ENCODE data around the gene ARFIP1. TPM values are rescaled to one million over a fixed set of nuclear protein-coding genes. Genes with fewer than 3 reads are reported as not detected.
"Not testable (repeated sequence)": the region's sequence is repeated elsewhere in the genome, so short reads cannot be mapped to it uniquely, and the experiment has no call there.

Gene ARFIP1
- total RNA-seq, 2 experiments from 2014 or later, result 5.0 to 5.1 TPM

- Mint-ChIP-seq H3K27me3 (ENCODE audit: low read depth) (no peaks in the 10 kb centered on the region), H3K9me3 (peaks cover 13% of the 10 kb centered on the region), H3K27ac (no peak overlapping the region), H3K4me1 (ENCODE audit: low read depth) (peaks cover 16% of the 10 kb centered on the region), H3K4me3 (no peak overlapping the region), H3K36me3 (ENCODE audit: low read depth) (peaks cover 9% of the 10 kb centered on the region)
- intact Hi-C loops (cut with micrococcal nuclease), result loop anchor here (5.0 kb wide), 1 partner anchor 906 kb away; no protein-coding TSS in a partner anchor
- CTCF ChIA-PET, result interaction anchor here (1.1 to 1.6 kb wide), 4 partner anchors 232 to 292 kb away, joined by 3 to 6 read pairs (median 4); no protein-coding TSS in a partner anchor
- no peak for DNase-seq
These were observed 71.5 kb downstream of the ARFIP1 start for GRCh38 chr4:152851226-152851625.

GRCh38 chr4:152853293-152853692 is 73.5 kb downstream of the ARFIP1 start:
- intact Hi-C loops (cut with micrococcal nuclease), result loop anchor here (5.0 kb wide), 1 partner anchor 904 kb away; no protein-coding TSS in a partner anchor
- Mint-ChIP-seq H3K9me3 (peaks cover 13% of the 10 kb centered on the region), H3K4me3 (no peak overlapping the region), H3K27me3 (ENCODE audit: low read depth) (no peaks in the 10 kb centered on the region), H3K36me3 (ENCODE audit: low read depth) (peaks cover 9% of the 10 kb centered on the region), H3K4me1 (ENCODE audit: low read depth) (peaks cover 15% of the 10 kb centered on the region), H3K27ac (no peak overlapping the region)
- no peak for DNase-seq
- CTCF ChIA-PET, result no interaction called here

- CTCF ChIA-PET; H3K36me3 Mint-ChIP-seq (ENCODE audit: low read depth); DNase-seq: not testable (repeated sequence)
These were observed 74.3 kb downstream of the ARFIP1 start for GRCh38 chr4:152854016-152854415.

GRCh38 chr4:152856960-152857359 is 77.2 kb downstream of the ARFIP1 start:
- Mint-ChIP-seq H3K9me3 (peaks cover 13% of the 10 kb centered on the region), H3K4me1 (ENCODE audit: low read depth) (no peaks in the 10 kb centered on the region), H3K4me3 (no peak overlapping the region), H3K36me3 (ENCODE audit: low read depth) (peaks cover 9% of the 10 kb centered on the region), H3K27ac (no peak overlapping the region), H3K27me3 (ENCODE audit: low read depth) (no peaks in the 10 kb centered on the region)
- CTCF ChIA-PET, result no interaction called here
- no peak for DNase-seq
- intact Hi-C loops (cut with micrococcal nuclease), result no loop called here

More at GRCh38 chr4:152854016-152854415, 74.3 kb downstream of the ARFIP1 start:
- Mint-ChIP-seq H3K9me3 (peaks cover 13% of the 10 kb centered on the region), H3K4me1 (ENCODE audit: low read depth) (peaks cover 15% of the 10 kb centered on the region)
- intact Hi-C loops (cut with micrococcal nuclease), result loop anchor here (5.0 kb wide), 1 partner anchor 903 kb away; no protein-coding TSS in a partner anchor
- H3K27me3 Mint-ChIP-seq (ENCODE audit: low read depth); H3K27ac Mint-ChIP-seq; H3K4me3 Mint-ChIP-seq: not testable (repeated sequence)

- Mint-ChIP-seq H3K4me1 (ENCODE audit: low read depth) (no peaks in the 10 kb centered on the region), H3K27me3 (ENCODE audit: low read depth) (no peaks in the 10 kb centered on the region), H3K36me3 (ENCODE audit: low read depth) (peaks cover 3% of the 10 kb centered on the region), H3K27ac (no peak overlapping the region), H3K4me3 (no peak overlapping the region), H3K9me3 (peaks cover 4% of the 10 kb centered on the region)
- CTCF ChIA-PET, result no interaction called here
- no peak for DNase-seq
- intact Hi-C loops (cut with micrococcal nuclease), result no loop called here
These were observed 79.2 kb downstream of the ARFIP1 start for GRCh38 chr4:152858934-152859333.

GRCh38 chr4:152860046-152860445 is 80.3 kb downstream of the ARFIP1 start:
- H3K36me3 Mint-ChIP-seq (ENCODE audit: low read depth), result no peaks in the 10 kb centered on the region
- no peak for DNase-seq
- intact Hi-C loops (cut with micrococcal nuclease), result no loop called here
- no peaks in the 10 kb centered on the region for H3K4me1 Mint-ChIP-seq (ENCODE audit: low read depth)
- no peak overlapping the region for H3K27ac Mint-ChIP-seq
- no peaks in the 10 kb centered on the region for H3K9me3 Mint-ChIP-seq
- H3K4me3 Mint-ChIP-seq, result no peak overlapping the region
- CTCF ChIA-PET, result no interaction called here
- H3K27me3 Mint-ChIP-seq (ENCODE audit: low read depth), result no peaks in the 10 kb centered on the region

- no peak for DNase-seq
- intact Hi-C loops (cut with micrococcal nuclease), result no loop called here
- H3K9me3 Mint-ChIP-seq, result no peaks in the 10 kb centered on the region
- no peak overlapping the region for H3K27ac Mint-ChIP-seq
- H3K4me1 Mint-ChIP-seq (ENCODE audit: low read depth), result no peaks in the 10 kb centered on the region
- no peak overlapping the region for H3K4me3 Mint-ChIP-seq
- CTCF ChIA-PET, result no interaction called here
- peaks cover 3% of the 10 kb centered on the region for H3K36me3 Mint-ChIP-seq (ENCODE audit: low read depth)
- no peaks in the 10 kb centered on the region for H3K27me3 Mint-ChIP-seq (ENCODE audit: low read depth)
These were observed 82.9 kb downstream of the ARFIP1 start for GRCh38 chr4:152862608-152863007.

- Mint-ChIP-seq H3K36me3 (ENCODE audit: low read depth) (peaks cover 3% of the 10 kb centered on the region), H3K27ac (no peak overlapping the region), H3K27me3 (ENCODE audit: low read depth) (no peaks in the 10 kb centered on the region), H3K9me3 (no peaks in the 10 kb centered on the region), H3K4me3 (no peak overlapping the region), H3K4me1 (ENCODE audit: low read depth) (no peaks in the 10 kb centered on the region)
- CTCF ChIA-PET, result interaction anchor here (0.6 kb wide), 1 partner anchor 17 kb away, joined by 3 read pairs; no protein-coding TSS in a partner anchor
- DNase-seq, result no peak
- intact Hi-C loops (cut with micrococcal nuclease), result no loop called here
These were observed 84.6 kb downstream of the ARFIP1 start for GRCh38 chr4:152864361-152864760.

GRCh38 chr4:152866432-152866993 is 86.8 kb downstream of the ARFIP1 start:
- H3K27me3 Mint-ChIP-seq (ENCODE audit: low read depth); intact Hi-C loops (cut with micrococcal nuclease); H3K27ac Mint-ChIP-seq; H3K36me3 Mint-ChIP-seq (ENCODE audit: low read depth); DNase-seq; H3K4me3 Mint-ChIP-seq; CTCF ChIA-PET; H3K9me3 Mint-ChIP-seq; H3K4me1 Mint-ChIP-seq (ENCODE audit: low read depth): not testable (repeated sequence)

GRCh38 chr4:152870606-152871005 is 90.9 kb downstream of the ARFIP1 start:
- CTCF ChIA-PET, result no interaction called here
- no peaks in the 10 kb centered on the region for H3K9me3 Mint-ChIP-seq
- H3K27me3 Mint-ChIP-seq (ENCODE audit: low read depth), result no peaks in the 10 kb centered on the region
- no peak for DNase-seq
- no peaks in the 10 kb centered on the region for H3K4me1 Mint-ChIP-seq (ENCODE audit: low read depth)
- H3K4me3 Mint-ChIP-seq, result no peak overlapping the region
- H3K27ac Mint-ChIP-seq, result no peak overlapping the region
- peaks cover 18% of the 10 kb centered on the region for H3K36me3 Mint-ChIP-seq (ENCODE audit: low read depth)
- intact Hi-C loops (cut with micrococcal nuclease), result no loop called here

- H3K27me3 Mint-ChIP-seq (ENCODE audit: low read depth), result no peaks in the 10 kb centered on the region
- H3K9me3 Mint-ChIP-seq, result peaks cover 2% of the 10 kb centered on the region
- no peak for DNase-seq
- H3K36me3 Mint-ChIP-seq (ENCODE audit: low read depth), result peaks cover 36% of the 10 kb centered on the region
- no peaks in the 10 kb centered on the region for H3K4me1 Mint-ChIP-seq (ENCODE audit: low read depth)
- no peak overlapping the region for H3K4me3 Mint-ChIP-seq
- CTCF ChIA-PET, result no interaction called here
- intact Hi-C loops (cut with micrococcal nuclease), result loop anchor here (5.0 kb wide), 1 partner anchor 53 kb away; no protein-coding TSS in a partner anchor
- no peak overlapping the region for H3K27ac Mint-ChIP-seq
These were observed 95.5 kb downstream of the ARFIP1 start for GRCh38 chr4:152875261-152875660.

GRCh38 chr4:152877868-152878267 is 98.1 kb downstream of the ARFIP1 start:
- H3K27ac Mint-ChIP-seq, result no peak overlapping the region
- intact Hi-C loops (cut with micrococcal nuclease), result loop anchor here (5.0 kb wide), 1 partner anchor 56 kb away; no protein-coding TSS in a partner anchor
- H3K36me3 Mint-ChIP-seq (ENCODE audit: low read depth), result peaks cover 36% of the 10 kb centered on the region
- DNase-seq, result no peak
- no peaks in the 10 kb centered on the region for H3K4me1 Mint-ChIP-seq (ENCODE audit: low read depth)
- no peak overlapping the region for H3K4me3 Mint-ChIP-seq
- H3K27me3 Mint-ChIP-seq (ENCODE audit: low read depth), result no peaks in the 10 kb centered on the region
- peaks cover 2% of the 10 kb centered on the region for H3K9me3 Mint-ChIP-seq
- CTCF ChIA-PET, result no interaction called here

- H3K9me3 Mint-ChIP-seq, result peaks cover 2% of the 10 kb centered on the region
- H3K4me3 Mint-ChIP-seq, result no peak overlapping the region
- no peak for DNase-seq
- H3K27me3 Mint-ChIP-seq (ENCODE audit: low read depth), result no peaks in the 10 kb centered on the region
- CTCF ChIA-PET, result no interaction called here
- H3K4me1 Mint-ChIP-seq (ENCODE audit: low read depth), result no peaks in the 10 kb centered on the region
- no peak overlapping the region for H3K27ac Mint-ChIP-seq
- H3K36me3 Mint-ChIP-seq (ENCODE audit: low read depth), result peaks cover 23% of the 10 kb centered on the region
- intact Hi-C loops (cut with micrococcal nuclease), result no loop called here
These were observed 100.5 kb downstream of the ARFIP1 start for GRCh38 chr4:152880263-152880662.
